ENCODE results near the gene C3orf52.

Gene C3orf52

DNA sequence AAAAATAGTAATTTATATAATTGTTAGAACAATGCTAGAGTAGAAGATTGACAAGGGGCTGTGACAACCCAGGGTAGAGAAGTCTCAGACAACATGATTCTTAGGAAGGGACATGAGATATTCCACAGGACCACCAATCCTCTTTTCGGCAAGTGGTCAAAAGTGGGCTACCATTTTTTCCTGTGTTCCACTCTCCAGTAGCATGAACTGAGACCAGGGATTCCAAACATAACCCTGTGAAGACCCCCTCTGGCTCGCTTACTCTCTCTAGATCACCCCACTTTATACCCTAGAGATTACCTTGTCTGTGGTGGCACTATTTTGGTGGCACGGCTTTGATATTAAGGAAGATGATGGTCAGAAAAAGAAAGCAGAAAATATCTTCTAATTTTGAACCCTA, 45.9 kb downstream of the C3orf52 start:
- DNase-seq (ENCODE audit: low read depth): no peak
- H3K4me3 ChIP-seq (ENCODE audit: low read length): no peak overlapping the region
- TF ChIP-seq, protein P1, sequence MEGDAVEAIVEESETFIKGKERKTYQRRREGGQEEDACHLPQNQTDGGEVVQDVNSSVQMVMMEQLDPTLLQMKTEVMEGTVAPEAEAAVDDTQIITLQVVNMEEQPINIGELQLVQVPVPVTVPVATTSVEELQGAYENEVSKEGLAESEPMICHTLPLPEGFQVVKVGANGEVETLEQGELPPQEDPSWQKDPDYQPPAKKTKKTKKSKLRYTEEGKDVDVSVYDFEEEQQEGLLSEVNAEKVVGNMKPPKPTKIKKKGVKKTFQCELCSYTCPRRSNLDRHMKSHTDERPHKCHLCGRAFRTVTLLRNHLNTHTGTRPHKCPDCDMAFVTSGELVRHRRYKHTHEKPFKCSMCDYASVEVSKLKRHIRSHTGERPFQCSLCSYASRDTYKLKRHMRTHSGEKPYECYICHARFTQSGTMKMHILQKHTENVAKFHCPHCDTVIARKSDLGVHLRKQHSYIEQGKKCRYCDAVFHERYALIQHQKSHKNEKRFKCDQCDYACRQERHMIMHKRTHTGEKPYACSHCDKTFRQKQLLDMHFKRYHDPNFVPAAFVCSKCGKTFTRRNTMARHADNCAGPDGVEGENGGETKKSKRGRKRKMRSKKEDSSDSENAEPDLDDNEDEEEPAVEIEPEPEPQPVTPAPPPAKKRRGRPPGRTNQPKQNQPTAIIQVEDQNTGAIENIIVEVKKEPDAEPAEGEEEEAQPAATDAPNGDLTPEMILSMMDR (conservative IDR thresholded peaks at IDR 0.05; ENCODE audit: low read length): no peak

DNA sequence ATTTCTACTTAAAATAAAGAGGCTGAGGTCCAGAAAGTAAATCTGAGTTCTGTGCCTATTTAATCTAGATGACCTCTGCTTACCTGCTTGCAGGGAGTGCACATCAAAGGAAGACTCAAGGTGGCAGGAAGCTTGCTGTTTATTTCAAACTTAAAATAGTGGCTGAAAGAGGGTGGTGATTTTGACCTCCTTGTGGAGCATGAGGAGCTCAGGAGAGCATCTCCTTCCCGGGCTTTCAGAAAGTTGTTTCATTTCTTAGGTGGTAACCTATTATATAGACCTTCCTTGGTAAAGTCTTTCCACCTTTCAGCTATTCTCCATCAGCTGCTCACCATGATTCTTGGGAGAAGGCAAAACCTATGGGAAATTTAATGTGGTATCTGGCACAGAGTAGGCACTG, 46.4 kb downstream of the C3orf52 start:
- TF ChIP-seq, protein P1 (conservative IDR thresholded peaks at IDR 0.05; ENCODE audit: low read length): no peak
- H3K4me3 ChIP-seq (ENCODE audit: low read length): no peak overlapping the region

DNA sequence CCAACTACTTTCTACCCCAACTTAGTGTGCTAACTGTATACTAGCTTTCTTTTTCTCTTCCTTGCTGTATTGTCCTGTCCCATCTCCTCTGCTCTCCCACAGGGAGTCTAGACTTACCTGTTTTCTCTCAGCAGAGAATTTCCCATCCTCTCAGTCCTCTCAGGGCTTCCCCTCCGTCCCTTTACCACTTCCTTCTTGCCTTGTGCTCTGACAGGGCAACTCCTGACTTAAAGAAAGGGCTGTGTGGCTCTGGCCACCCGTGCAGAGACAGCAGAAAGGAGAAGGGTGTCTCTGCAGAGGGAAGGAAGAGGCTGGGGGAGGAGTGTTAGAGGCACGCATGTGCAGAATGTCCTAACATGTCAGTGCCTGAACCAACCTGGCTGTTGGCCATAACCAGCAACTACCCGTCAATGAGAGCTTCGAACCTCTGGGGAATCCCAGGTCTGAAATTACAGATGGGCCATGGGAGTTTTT, 46.8 kb downstream of the C3orf52 start, which contains the start of gene GCSAM:
GCSAM (minus strand) TSS at position 274 of the 474 bp plus-strand sequence; CDS start at position 146, 128 bp downstream.
- no peak within 1 kb of the TSS for H3K4me3 ChIP-seq (ENCODE audit: low read length)
- DNase-seq (ENCODE audit: low read depth): no peak
- TF ChIP-seq, protein P1 (conservative IDR thresholded peaks at IDR 0.05; ENCODE audit: low read length): no peak

More for the DNA sequence above, 46.4 kb downstream of the C3orf52 start:
- no peak for DNase-seq (ENCODE audit: low read depth)

DNA sequence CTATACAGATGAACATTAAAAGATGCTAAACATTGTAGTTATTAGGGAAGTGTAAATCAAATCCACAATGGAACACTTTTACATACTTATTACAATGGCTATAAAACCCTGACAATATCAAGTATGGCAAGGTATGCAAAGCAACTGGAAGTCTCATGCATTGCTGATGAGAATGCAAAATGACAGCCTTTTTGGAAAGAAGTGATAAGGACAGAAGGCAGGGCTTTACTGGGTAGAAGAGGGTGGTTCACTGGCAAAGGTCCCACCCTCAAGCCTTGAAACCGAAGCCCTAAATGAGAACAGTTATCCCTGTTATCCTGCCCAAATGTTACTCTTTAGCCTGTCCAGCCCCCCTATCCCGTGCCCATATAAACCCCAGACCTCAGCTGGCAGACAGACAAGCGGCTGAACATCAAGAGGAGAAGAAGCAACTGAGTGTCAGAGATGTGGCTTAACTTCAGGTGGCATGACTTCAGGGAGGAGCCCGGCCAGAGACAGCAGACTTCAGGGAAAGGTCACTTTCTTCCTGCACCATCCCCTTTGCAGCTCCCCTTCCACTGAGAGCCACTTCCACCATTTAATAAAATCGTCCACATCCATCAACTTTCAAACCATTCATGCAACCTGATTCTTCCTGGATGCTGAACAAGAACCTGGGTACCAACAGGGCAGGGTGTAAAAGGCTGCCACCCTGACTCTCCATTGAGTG, 47.6 kb downstream of the C3orf52 start:
- H3K4me3 ChIP-seq (ENCODE audit: low read length): no peak overlapping the region
- DNase-seq (ENCODE audit: low read depth): no peak
- TF ChIP-seq, protein P1 (conservative IDR thresholded peaks at IDR 0.05; ENCODE audit: low read length): no peak

DNA sequence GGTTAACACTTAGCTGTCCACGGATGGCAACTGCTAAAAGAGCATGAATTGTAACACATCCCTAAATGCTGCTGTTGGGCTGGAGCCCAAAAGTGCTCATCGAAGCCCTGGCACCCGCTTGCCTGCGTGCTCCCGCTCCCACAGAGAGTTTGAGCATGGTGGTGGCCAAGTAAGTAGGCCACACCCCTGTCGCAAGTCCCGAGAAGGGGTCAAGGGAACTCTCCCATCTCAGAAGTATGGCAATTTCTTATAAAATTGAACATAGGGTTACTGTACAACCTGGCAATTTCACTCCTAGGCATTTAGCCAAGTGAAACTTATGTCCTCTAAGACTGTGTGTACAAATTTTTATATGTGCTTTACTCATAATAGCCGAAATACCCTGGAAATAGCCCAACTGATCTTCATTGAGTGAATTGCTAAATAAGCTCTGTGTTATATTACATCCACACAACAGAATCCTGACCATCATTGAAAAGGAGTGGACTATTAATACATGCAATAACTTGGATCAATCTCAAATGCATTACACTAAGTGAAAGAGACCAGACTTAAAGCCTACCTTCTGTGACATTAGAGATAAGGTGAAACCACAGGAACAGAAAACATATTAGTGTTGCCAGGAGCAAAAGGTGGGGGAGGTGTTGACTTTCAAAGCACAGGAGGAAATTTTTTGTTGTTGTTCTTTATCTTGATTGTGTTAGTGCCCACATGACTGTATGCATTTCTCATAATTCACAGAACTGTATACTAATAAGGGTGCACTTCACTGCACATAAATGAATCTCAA, 48.3 kb downstream of the C3orf52 start:
- no peak overlapping the region for H3K4me3 ChIP-seq (ENCODE audit: low read length)
- TF ChIP-seq, protein P1 (conservative IDR thresholded peaks at IDR 0.05; ENCODE audit: low read length): no peak
- DNase-seq (ENCODE audit: low read depth): no peak

DNA sequence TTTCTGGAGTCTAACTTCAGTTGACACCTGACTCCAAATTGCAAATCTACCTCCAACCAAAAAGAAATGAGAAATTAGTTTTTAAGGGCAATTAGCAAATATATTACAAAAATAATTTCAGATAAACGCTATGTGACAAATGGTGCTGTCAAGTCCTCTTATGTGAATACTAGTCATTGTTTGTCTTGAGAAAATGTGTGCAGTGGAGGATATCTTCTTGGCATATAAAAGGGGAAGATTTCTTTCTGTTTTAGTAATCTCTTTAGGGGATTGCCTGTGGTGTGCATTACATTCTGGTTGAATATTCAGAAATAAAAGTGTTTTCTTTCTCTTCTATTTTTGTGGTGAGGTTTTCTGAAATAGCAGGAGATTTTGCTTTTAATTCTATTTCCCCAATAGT, 49.9 kb downstream of the C3orf52 start:
- TF ChIP-seq, protein P1 (conservative IDR thresholded peaks at IDR 0.05; ENCODE audit: low read length): no peak
- H3K4me3 ChIP-seq (ENCODE audit: low read length): no peak overlapping the region
- DNase-seq (ENCODE audit: low read depth): no peak
